Measurements from ENCODE around the gene ASXL3.

ASXL3 gene

GRCh38 chr18:33669589-33669988, 91.6 kb downstream of the ASXL3 start:
- no peak for DNase-seq (ENCODE audit: low read depth in 1 of 2, low spot score in 1 of 2)
- Histone ChIP-seq H3K4me3 (replicated peaks; ENCODE audit: insufficient read depth, low read length) (no peak overlapping the region), H3K27ac (replicated peaks) (no peak overlapping the region), H3K27me3 (ENCODE audit: insufficient read depth, poor library complexity, severe bottlenecking) (no peaks in the 10 kb centered on the region)
- TF ChIP-seq SPI1 (IDR thresholded peaks at IDR 0.05; ENCODE audit: borderline replicate concordance, low read depth) (no peak), CTCF (IDR thresholded peaks at IDR 0.05; ENCODE audit: insufficient read depth, low read length) (no peak), GABPA (IDR thresholded peaks at IDR 0.05; ENCODE audit: low read depth) (no peak), POLR2AphosphoS5 (IDR thresholded peaks at IDR 0.05; ENCODE audit: low read depth) (no peak), REST (IDR thresholded peaks at IDR 0.05; ENCODE audit: insufficient replicate concordance, low read depth) (no peak)

- no peak overlapping the region for H3K27ac ChIP-seq (replicated peaks)
- DNase-seq (ENCODE audit: low read depth in 1 of 2, low spot score in 1 of 2), result no peak
- no peaks in the 10 kb centered on the region for H3K27me3 ChIP-seq (ENCODE audit: insufficient read depth, poor library complexity, severe bottlenecking)
- no peak overlapping the region for H3K4me3 ChIP-seq (replicated peaks; ENCODE audit: insufficient read depth, low read length)
- TF ChIP-seq CTCF (IDR thresholded peaks at IDR 0.05; ENCODE audit: insufficient read depth, low read length) (no peak), SPI1 (IDR thresholded peaks at IDR 0.05; ENCODE audit: borderline replicate concordance, low read depth) (no peak), GABPA (IDR thresholded peaks at IDR 0.05; ENCODE audit: low read depth) (no peak), REST (IDR thresholded peaks at IDR 0.05; ENCODE audit: insufficient replicate concordance, low read depth) (no peak), POLR2AphosphoS5 (IDR thresholded peaks at IDR 0.05; ENCODE audit: low read depth) (no peak)
Observed at GRCh38 chr18:33670029-33670428, 92.0 kb downstream of the ASXL3 start.

GRCh38 chr18:33673689-33674088, 95.7 kb downstream of the ASXL3 start:
- Histone ChIP-seq H3K27ac (replicated peaks) (no peak overlapping the region), H3K4me3 (replicated peaks; ENCODE audit: insufficient read depth, low read length) (no peak overlapping the region), H3K27me3 (ENCODE audit: insufficient read depth, poor library complexity, severe bottlenecking) (no peaks in the 10 kb centered on the region)
- no peak for DNase-seq (ENCODE audit: low read depth in 1 of 2, low spot score in 1 of 2)
- TF ChIP-seq GABPA (IDR thresholded peaks at IDR 0.05; ENCODE audit: low read depth) (no peak), POLR2AphosphoS5 (IDR thresholded peaks at IDR 0.05; ENCODE audit: low read depth) (no peak), SPI1 (IDR thresholded peaks at IDR 0.05; ENCODE audit: borderline replicate concordance, low read depth) (no peak), REST (IDR thresholded peaks at IDR 0.05; ENCODE audit: insufficient replicate concordance, low read depth) (no peak), CTCF (IDR thresholded peaks at IDR 0.05; ENCODE audit: insufficient read depth, low read length) (no peak)
